A172 (cell line): ENCODE results near the gene VWA1. TPM values are rescaled to one million over a fixed set of nuclear protein-coding genes. Genes with fewer than 3 reads are reported as not detected.
A peak's percentile ranks its signal among the peaks of the same experiment; 100 is the strongest.
"Not testable (repeated sequence)": the region's sequence is repeated elsewhere in the genome, so short reads cannot be mapped to it uniquely, and the experiment has no call there.

Experiments
- DNase-seq: peaks from one replicate; pipeline ENCODE4 v3.0.0-alpha.2; 2015; ENCODE audit warnings: low spot score
- total RNA-seq: library from RNA; depleted of rRNA; stranded (reverse); fragments of >200 nt; shearing (Covaris generic); gene quantifications from 2 replicates; pipeline ENCODE4 v1.2.3, GENCODE V29; 2014

VWA1 gene
- total RNA-seq, 1 experiment from 2014 or later: 2.0 TPM

DNA sequence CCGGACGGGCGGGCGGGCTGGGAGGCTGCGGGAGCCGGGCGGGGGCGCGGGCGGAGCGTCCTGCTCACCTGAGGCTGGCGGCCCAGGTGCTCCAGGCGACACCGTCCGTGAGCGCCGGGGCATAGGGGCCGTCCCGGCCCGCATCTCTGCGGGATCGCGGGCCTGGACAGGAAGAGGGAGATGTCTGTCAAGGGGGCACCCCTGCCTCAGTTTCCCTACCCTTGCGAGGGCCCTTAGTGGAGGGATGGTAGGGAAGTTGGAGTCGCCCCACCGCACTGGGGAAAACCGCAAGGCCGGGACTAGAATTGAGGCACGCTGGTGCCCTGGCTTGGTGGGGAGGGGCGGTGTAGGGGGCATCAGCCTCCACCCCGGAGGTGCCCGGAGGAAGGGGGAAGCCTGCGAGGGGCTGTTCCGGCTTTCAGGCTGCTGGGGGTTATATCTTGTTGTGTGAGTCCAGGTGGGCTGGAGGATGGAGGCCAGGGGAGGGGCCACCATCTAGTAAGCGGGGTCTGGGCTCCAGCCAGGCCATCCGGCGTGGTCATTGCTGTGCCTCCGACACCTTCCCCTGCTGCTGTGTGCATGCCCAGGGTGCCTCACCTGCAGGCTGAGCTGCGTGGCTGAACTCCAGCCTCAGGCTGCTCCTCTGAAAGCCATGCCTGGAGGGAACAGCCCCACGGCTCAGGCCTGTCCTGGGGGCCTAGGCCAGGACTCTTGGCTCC is 580 bp downstream of the VWA1 start:
- no peak for DNase-seq

DNA sequence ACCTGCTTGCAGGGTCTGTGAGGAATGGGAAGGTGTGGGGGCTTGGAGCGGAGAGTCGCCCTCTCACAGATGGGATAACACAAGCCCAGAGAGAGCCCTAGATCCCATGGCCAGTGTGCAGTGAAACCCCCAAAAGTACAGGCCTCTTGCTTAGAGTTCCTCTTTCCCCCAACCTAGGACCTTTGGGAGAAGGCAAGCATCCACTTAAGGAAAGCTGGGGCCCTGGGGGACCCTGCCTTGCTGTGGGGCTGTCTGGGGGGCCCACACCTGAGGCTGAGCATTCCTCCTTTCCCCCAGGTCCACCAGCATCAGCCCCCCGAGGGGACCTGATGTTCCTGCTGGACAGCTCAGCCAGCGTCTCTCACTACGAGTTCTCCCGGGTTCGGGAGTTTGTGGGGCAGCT is 1.1 kb downstream of the VWA1 start:
- DNase-seq: no peak

DNA sequence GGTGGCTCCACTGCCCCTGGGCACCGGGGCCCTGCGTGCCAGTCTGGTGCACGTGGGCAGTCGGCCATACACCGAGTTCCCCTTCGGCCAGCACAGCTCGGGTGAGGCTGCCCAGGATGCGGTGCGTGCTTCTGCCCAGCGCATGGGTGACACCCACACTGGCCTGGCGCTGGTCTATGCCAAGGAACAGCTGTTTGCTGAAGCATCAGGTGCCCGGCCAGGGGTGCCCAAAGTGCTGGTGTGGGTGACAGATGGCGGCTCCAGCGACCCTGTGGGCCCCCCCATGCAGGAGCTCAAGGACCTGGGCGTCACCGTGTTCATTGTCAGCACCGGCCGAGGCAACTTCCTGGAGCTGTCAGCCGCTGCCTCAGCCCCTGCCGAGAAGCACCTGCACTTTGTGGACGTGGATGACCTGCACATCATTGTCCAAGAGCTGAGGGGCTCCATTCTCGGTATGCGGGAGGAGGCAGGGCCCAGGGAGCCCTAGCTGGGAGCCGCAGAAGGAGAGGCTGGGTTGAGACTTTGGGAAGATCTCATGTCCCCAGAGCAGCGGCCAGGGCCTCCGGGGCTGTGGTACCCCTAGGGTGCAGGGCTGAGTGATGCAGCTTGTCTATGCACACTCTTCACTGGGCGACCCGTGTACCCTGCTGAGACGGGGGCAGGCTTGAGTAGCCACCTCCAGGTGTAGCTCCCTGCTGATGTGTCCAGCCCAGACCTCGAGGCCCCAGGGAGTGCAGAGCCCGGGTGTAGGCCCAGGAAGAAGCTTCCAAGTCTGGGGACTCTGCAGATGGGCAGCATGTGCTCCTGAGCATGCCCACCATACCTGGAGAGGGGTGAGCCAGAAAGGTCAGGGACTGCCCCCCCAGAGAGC is 1.8 kb downstream of the VWA1 start:
- no peak for DNase-seq

DNA sequence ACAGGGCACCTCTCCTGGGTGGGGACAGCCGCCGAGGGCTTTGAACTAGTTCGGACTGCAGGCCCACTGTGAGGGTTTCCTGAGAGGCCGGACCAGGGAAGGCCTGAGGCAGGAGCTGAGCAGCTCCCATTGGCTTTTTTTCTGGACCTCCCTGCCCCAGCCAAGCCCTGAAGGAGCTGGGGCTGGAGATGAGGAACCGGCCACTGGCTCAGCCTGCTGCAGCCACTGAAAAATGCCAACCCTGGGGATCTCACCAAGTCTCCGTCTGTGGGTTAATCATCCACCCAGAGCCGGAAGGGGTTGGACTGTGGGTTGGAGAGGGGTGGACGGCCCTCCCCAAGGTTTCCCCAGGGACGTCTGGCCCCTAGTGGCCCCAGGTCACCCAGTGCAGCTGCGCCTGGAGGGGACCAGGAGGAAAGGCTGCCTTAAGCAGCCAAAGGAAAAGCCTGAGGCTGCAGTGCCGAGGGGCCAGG is 2.5 kb downstream of the VWA1 start:
- peak; percentile 32 for DNase-seq

DNA sequence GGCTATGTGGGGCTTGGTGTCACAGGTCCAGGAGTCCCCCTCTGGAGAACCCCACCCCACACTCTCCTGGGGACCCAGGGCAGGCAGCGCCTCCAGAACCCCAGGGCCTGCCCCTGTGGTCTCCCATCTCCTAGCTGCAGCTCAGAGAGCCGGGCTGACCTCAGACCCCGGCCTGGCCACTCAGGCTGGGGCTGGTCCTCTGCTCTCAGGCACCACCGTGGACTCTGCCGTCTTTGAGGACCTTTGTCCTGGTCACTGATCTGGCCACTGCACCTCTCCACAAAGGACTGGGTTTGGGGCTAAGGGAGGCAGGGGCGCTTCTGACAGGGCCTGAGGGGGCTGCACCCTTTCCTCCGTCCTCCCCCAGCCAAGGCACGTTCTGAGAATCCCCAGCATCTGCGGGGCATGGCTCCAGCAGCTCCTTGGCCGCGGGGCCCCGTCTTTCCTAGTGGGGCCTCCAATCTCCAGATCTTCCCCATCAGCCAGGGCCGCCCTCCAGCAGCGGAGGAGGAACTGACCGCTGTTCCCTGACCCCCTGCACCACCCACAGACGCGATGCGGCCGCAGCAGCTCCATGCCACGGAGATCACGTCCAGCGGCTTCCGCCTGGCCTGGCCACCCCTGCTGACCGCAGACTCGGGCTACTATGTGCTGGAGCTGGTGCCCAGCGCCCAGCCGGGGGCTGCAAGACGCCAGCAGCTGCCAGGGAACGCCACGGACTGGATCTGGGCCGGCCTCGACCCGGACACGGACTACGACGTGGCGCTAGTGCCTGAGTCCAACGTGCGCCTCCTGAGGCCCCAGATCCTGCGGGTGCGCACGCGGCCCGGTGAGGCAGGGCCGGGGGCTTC is 3.3 kb downstream of the VWA1 start:
- DNase-seq: no peak

DNA sequence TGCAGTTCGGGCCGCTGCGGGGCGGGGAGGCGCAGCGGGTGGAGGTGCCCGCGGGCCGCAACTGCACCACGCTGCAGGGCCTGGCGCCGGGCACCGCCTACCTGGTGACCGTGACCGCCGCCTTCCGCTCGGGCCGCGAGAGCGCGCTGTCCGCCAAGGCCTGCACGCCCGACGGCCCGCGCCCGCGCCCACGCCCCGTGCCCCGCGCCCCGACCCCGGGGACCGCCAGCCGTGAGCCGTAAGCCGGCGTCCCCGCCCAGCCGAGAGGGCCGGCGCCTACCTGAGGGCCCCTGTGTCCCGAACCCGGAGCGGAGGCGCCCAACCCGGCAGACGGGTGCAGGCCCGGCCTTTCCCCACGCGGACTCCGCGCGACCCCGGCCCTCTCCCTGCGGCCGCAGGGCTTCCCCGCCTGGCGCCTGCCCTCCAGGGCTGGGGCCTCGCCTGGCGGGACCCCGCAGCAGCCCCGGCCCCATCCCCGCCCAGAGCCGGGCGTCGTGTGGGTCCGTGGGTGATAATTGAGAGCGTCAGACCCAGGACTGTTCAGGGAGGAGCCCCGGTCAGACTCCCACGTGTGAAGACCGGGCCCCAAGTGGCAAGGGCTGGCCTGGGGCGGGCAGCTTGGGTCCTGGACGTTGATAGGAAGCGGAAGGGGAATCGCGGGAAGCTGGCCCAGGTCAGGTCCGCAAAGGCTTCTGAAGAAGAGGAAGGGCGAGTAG is 4.2 kb downstream of the VWA1 start:
- DNase-seq: no peak

DNA sequence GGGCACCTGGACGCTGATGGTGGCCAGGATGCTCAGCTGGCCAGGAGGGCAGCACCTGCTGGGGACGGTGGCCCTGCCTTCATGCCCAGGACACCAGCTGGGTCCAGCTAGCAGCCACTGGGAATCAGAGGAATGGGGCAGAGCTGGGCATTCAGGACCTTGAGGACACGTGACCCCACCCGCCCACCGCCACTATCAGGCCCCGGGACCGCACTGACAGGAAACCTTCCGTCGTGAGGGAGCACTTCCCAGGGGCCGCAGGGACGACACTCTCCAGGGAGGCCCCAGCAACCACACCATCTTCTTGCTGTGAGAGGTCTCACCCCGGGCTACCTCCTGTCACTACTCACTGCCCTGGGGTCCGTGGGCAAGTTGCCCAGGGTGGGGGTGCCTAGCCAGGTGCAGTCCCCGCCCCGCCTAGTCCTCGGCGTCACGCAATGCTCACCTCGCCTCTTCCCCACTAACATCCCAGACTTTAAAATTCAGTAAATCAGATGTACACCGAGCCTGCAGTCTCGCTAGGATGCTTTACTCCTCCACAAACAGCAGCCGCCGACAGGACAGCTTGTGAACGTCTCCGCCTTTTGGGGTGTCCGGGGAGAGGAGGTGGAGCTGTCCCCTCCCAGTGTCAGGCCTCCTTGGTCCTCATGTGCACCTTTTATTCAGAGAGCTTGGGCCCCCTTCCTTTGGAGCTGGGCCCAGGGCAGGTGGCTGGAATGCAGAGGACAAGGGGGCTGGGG is 4.9 kb downstream of the VWA1 start:
- DNase-seq: no peak

DNA sequence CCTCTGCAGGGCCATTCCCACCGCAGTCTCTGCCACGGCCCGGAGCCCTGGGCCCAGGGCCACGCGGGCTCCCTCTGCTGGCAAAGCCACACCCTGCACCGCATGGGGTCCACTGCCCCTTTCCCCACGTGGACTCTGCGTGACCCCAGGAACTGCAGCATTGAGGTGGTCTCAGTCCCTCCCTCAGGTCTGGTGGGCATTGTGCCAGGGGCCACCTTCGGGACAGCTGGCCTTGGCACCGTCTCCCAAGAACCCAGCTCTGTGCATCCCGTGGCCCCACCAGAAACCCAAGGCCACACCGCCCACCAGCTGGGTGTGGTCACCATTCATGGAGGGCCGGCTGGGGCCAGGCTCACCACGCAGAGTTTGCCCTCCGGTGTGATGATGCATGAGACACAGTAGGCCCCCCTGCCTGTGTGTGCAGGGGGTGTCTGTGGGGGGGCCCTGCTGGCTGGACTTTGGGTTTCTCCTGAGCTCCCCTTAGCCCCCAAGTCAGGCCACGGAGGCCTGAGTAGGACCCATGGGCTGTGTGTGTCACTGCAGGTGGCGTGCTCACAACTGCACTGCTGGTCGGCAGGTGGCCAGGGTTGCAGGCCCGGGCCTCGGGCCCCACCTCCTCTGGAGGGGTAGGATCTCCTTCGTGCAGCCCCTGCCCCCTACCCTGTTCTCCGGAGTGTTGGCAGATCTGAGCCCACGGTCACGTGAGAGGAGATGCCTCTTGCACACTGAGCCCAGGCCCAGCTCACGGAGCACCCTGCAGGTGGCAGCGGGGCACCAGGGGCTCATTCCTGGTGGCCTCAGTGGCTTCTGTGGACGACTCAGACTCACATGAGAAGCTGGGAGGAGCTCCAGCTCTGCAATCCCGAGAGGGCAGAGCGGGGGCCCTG is 5.8 kb downstream of the VWA1 start:
- DNase-seq: no peak

DNA sequence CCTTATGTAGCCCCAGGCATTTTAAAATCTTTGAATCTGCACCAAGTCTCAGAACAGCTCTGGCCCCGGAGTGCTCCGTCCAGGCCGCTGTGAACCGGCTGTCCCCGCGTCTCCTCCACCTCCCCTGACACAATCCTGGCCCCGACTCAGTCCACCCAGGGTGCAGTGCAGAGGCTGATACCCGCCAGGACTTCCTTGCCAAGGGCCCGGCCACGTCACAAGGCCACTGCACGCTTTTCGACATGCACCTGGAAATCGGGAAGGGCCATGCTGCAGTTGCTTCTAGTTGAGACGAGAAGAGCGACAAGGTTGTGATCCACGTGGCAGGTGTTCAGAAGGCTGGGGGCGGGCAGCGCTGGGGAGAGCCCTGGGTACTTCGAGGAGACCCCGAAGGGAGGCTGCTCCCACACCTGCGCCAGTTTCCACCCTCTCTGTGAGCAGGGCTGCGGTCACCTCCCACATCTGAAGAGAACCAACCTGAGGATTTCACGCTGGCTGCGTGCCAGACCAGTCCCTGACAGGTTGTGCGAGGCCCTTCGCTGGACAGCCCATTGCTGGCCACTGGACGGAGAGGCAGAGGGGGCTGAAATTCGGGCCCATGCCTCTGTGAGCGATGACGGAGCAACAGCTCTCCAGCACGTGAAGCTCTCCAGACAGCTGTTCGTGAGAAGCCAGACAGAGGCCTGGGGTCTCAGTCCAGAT is 6.7 kb downstream of the VWA1 start:
- DNase-seq: no peak

DNA sequence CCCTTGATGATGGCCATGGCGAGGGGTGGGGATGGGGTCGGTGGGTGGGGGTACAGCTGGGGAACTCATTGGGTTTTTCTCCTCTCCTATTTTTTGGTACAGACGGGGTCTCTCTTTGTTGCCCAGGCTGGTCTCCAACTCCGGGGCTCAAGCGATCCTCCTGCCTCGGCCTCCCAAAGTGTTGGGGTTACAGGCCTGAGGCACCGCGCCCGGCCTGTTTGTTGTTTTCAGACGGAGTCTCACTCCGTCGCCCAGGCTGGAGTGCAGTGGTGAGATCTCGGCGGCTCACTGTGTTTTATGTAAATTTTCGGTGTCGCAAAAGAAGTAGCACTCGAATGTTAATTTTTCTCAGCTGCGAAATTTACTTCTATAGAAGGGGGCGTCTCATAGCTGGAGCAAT is 11.1 kb downstream of the VWA1 start:
- DNase-seq: not testable (repeated sequence)

DNA sequence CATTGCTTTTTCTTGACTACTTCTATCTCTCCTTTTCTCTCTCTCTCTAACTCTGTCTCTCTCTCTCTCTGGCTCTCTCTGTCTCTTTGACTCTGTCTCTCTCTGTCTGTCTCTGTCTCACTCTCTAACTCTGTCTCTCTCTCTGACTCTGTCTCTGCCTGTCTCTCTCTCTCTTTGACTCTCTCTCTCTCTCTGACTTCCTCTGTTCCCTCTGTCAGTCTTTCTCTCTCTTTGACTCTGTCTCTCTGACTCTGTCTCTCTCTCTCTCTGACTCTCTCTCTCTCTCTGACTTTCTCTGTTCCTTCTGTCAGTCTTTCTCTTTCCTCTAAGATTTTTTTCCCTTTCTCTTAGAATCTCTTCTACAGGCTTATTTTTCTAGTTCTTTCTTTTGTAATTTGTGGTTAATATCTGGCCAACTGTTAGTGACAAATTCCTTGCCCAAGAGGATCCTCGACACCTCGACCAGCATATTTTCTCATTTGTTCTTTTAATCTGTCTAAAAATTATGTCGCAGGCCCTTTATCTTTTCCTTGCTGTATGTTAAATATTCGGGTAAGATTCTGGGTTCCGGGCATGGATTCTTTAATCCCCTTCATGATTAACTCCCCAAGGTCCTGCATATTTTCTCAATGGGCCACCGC is 13.7 kb downstream of the VWA1 start, which contains the start of gene ATAD3C:
Gene ATAD3C, plus strand, starts transcription at position 591 of the 641 bp plus-strand sequence. CDS start 995 bp downstream, outside the sequence.
- DNase-seq: no peak

DNA sequence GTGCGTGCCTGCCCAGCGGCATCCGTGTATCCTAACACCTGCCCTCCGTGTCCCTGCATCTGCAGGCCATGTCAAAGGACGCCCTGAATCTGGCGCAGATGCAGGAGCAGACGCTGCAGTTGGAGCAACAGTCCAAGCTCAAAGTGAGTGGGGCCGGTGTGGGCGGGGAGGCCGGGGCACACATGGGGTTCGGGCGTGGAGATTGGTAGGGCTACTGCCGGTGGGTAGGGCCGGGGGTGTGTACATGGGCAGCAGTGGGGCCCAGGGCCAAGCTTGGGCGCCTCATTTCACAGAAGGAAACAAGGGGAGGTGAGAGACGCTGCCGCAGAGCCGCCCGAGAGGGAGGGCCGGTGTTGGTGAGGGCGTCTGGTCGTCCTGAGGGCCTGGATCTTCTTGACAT is 15.1 kb downstream of the VWA1 start:
- not testable (repeated sequence) for DNase-seq

DNA sequence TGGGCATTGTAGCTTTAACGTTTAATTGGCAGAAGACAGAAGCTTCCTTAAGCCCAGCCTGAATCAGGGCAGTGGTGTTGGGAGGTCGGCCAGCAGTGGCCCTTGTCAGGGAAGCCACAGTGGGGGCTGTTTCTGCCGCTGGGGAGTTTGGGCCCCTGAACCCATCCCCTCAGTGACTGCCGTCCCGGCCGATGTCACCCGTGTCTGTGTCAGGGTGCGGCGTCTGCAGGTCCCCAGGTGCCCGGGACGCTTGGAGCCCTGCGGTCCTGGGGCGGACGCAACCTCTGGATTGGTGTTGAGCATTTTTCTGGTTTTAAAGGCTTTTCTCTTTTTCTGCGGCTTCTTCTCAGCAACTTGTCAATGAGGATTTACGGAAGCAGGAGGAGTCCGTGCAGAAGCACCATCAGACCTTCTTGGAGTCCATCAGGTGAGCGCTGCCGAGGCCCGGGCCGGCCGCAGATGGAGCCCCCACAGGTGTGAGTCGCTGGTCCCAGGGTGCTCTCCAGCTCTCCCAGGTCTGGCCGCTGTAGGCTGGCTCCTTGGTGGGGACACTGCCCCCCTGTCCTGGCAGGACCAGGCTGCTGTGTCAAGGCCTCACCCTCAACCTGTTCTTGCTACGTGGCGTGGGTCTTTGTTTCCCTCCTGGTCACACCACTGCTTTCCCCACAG is 16.3 kb downstream of the VWA1 start:
- no peak for DNase-seq

DNA sequence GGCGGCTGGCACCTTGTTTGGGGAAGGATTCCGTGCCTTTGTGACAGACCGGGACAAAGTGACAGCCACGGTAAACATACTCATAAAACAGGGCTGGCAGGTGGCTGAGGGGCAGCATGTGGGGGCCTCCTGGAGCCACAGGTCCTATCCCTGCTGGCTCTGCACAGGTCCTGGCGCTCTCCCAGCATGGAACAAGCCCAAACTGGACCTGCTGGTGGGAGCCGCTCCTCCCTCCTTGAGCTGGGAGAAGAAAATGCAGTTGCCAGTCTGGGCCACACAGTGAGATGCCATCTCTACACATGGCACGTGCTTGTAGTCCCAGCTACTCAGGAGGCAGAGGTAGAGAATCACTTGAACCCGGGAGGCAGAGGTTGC is 16.9 kb downstream of the VWA1 start:
- DNase-seq: not testable (repeated sequence)

DNA sequence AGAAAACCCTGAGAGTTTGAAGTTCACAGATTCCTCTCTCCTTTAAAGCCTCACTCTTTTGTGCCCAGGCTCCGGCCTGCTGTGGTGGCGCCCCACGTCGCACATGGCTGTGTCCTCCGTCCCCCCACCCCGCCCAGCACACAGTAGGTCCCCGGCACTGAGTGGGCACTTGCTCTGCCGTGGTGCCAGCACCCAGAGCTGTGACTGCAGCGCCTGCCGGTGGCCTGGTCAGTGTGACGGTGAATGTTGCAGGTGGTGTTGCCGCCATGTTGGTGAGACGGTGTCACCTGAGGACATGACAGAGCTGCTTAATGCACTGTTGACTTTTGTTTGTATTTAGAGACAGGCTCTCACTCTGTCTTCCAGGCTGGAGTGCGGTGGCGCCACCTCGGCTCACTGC is 17.4 kb downstream of the VWA1 start:
- DNase-seq: no peak

DNA sequence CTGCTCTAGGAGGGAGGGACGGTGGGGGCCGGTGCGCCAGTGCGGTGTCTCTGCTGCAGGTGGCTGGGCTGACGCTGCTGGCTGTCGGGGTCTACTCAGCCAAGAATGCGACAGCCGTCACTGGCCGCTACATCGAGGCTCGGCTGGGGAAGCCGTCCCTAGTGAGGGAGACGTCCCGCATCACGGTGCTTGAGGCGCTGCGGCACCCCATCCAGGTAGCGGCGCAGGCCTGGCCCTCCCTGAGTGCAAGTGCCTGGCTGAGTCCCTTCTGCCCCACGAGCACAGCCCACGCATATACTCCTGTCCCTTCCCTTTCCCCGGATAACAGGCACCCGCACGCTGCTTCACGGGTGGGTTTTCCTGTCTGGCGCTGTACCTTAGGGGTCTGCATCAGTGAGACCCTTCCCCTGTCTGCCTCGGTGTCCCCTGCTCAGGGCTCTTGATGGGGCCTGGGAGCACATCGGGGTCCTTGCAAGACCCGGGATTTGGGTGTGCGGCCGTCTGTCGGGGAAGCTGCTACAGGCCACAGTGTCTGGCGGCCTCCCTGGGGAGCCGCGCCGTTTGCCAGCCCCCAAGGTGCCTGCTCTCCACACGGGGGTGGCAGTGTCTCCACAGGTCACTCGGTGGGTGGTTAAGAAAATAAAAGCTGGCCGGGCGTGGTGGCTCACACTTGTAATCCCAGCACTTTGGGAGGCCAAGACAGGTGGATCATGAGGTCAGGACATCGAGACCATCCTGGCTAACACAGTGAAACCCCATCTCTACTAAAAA is 19.0 kb downstream of the VWA1 start:
- DNase-seq: not testable (repeated sequence)

DNA sequence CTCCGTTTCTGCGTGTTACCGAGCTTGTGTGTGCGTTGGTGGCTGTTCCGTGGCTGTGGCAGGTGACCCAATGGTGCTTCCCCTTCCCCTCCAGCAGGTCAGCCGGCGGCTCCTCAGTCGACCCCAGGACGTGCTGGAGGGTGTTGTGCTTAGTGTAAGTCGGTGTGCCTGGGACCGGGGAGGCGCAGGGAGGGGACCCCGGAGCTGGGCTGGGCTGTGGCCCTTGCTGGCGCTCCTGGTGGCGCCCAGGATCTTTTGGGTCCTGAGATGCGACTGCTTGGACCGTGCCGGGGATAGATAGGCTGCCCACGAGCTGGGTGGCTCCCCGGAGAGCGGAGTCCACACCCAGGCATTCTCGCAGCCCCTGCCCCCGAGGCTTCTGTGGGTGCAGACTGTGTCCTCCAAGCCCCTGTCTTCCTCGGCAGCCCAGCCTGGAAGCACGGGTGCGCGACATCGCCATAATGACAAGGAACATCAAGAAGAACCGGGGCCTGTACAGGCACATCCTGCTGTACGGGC is 19.9 kb downstream of the VWA1 start:
- no peak for DNase-seq
